ENCODE data around the gene IQGAP2. TPM values are rescaled to one million over a fixed set of nuclear protein-coding genes. Genes with fewer than 3 reads are reported as not detected.

IQGAP2 gene
- total and polyA plus RNA-seq, 9 of the 15 experiments (the other 6 are each of a cell fraction or from before 2014, with no cell fraction given), result 8.7 to 23.2 (median 17.4) TPM

GRCh38 chr5:76542887-76543690 is 140.0 kb downstream of the IQGAP2 start (continued):
- TF ChIP-seq ZNF318 (IDR thresholded peaks at IDR 0.05; ENCODE audit: borderline replicate concordance in 1 of 2, low read depth in 1 of 2) (no peak), U2AF1 (optimal IDR thresholded peaks at IDR 0.05; ENCODE audit: low read depth, low read length) (no peak), CTCFL (IDR thresholded peaks at IDR 0.05; ENCODE audit: borderline replicate concordance, insufficient read depth, low read depth, low read length, poor library complexity, severe bottlenecking) (no peak), ZNF511 (CRISPR knock-in tag; IDR thresholded peaks at IDR 0.05) (no peak), DPF2 (IDR thresholded peaks at IDR 0.05) (peak; percentile 81), SREBF2 (CRISPR knock-in tag; IDR thresholded peaks at IDR 0.05) (no peak), LCOR (CRISPR knock-in tag; IDR thresholded peaks at IDR 0.05) (no peak), PML (IDR thresholded peaks at IDR 0.05; ENCODE audit: low read length) (no peak), MCM7 (IDR thresholded peaks at IDR 0.05) (no peak), FOXM1 (IDR thresholded peaks at IDR 0.05; ENCODE audit: low read depth) (peak; percentile 29; the same call in 1 of the 2 replicates), FOXM1 (CRISPR knock-in tag; IDR thresholded peaks at IDR 0.05; ENCODE audit: low read depth) (no peak), MEF2A (IDR thresholded peaks at IDR 0.05; ENCODE audit: control insufficient read depth, low read depth, low read length) (no peak), MYNN (IDR thresholded peaks at IDR 0.05) (no peak), MYNN (CRISPR knock-in tag; IDR thresholded peaks at IDR 0.05) (no peak), MXD1 (CRISPR knock-in tag; IDR thresholded peaks at IDR 0.05; ENCODE audit: borderline replicate concordance, poor library complexity, severe bottlenecking) (no peak), SAFB (IDR thresholded peaks at IDR 0.05; ENCODE audit: borderline replicate concordance, low read depth, low read length) (no peak), NFE2 (IDR thresholded peaks at IDR 0.05; ENCODE audit: low read depth) (0 out of 2 replicates have a peak, but pooled peaks have one; percentile 34)
